ENCODE results near the gene PSMB8.
"Not testable (repeated sequence)": the region's sequence is repeated elsewhere in the genome, so short reads cannot be mapped to it uniquely, and the experiment has no call there.

The PSMB8 gene

GRCh38 chr6:32843979-32844838 lies at the start of gene PSMB8:
TSS of gene PSMB8 (minus strand) at chr6:32844047. CDS start at chr6:32843996, 51 bp downstream.
- no peak for TF ChIP-seq GATA1 (IDR thresholded peaks at IDR 0.05; ENCODE audit: low read depth, low read length)
- peak; percentile 79 for TF ChIP-seq POLR2A (IDR thresholded peaks at IDR 0.05; ENCODE audit: low read length)
- peak; percentile 92 to 96 for DNase-seq

GRCh38 chr6:32890831-32891230 lies 47.0 kb upstream of the PSMB8 start:
- TF ChIP-seq GATA1 (IDR thresholded peaks at IDR 0.05; ENCODE audit: low read depth, low read length): no peak
- no peak for TF ChIP-seq POLR2A (IDR thresholded peaks at IDR 0.05; ENCODE audit: low read length)
- DNase-seq: no peak

GRCh38 chr6:32889533-32889932 lies 45.7 kb upstream of the PSMB8 start:
- DNase-seq: no peak
- no peak for TF ChIP-seq GATA1 (IDR thresholded peaks at IDR 0.05; ENCODE audit: low read depth, low read length)
- TF ChIP-seq POLR2A (IDR thresholded peaks at IDR 0.05; ENCODE audit: low read length): no peak

GRCh38 chr6:32888576-32888975 lies 44.7 kb upstream of the PSMB8 start:
- TF ChIP-seq GATA1 (IDR thresholded peaks at IDR 0.05; ENCODE audit: low read depth, low read length) (no peak), POLR2A (IDR thresholded peaks at IDR 0.05; ENCODE audit: low read length) (no peak)
- no peak for DNase-seq

- no peak for DNase-seq
- TF ChIP-seq POLR2A (IDR thresholded peaks at IDR 0.05; ENCODE audit: low read length): no peak
- TF ChIP-seq GATA1 (IDR thresholded peaks at IDR 0.05; ENCODE audit: low read depth, low read length): no peak
These were observed 43.8 kb upstream of the PSMB8 start for GRCh38 chr6:32887616-32888015.

- DNase-seq: no peak
- TF ChIP-seq GATA1 (IDR thresholded peaks at IDR 0.05; ENCODE audit: low read depth, low read length) (no peak), POLR2A (IDR thresholded peaks at IDR 0.05; ENCODE audit: low read length) (no peak)
These were observed 43.0 kb upstream of the PSMB8 start for GRCh38 chr6:32886681-32887383.

GRCh38 chr6:32885698-32886286 lies 41.9 kb upstream of the PSMB8 start:
- peak; percentile 78 to 86 for DNase-seq
- TF ChIP-seq POLR2A (IDR thresholded peaks at IDR 0.05; ENCODE audit: low read length): no peak
- no peak for TF ChIP-seq GATA1 (IDR thresholded peaks at IDR 0.05; ENCODE audit: low read depth, low read length)

GRCh38 chr6:32883789-32884188 lies 39.9 kb upstream of the PSMB8 start:
- TF ChIP-seq GATA1 (IDR thresholded peaks at IDR 0.05; ENCODE audit: low read depth, low read length) (no peak), POLR2A (IDR thresholded peaks at IDR 0.05; ENCODE audit: low read length) (no peak)
- DNase-seq: no peak

GRCh38 chr6:32882879-32883250 lies 39.0 kb upstream of the PSMB8 start:
- TF ChIP-seq POLR2A (IDR thresholded peaks at IDR 0.05; ENCODE audit: low read length) (no peak), GATA1 (IDR thresholded peaks at IDR 0.05; ENCODE audit: low read depth, low read length) (no peak)
- DNase-seq: no peak

GRCh38 chr6:32880962-32881361 lies 37.1 kb upstream of the PSMB8 start:
- DNase-seq: not testable (repeated sequence)

GRCh38 chr6:32879691-32880090 lies 35.8 kb upstream of the PSMB8 start:
- no peak for TF ChIP-seq GATA1 (IDR thresholded peaks at IDR 0.05; ENCODE audit: low read depth, low read length)
- no peak for DNase-seq

- no peak for DNase-seq
- no peak for TF ChIP-seq POLR2A (IDR thresholded peaks at IDR 0.05; ENCODE audit: low read length)
- no peak for TF ChIP-seq GATA1 (IDR thresholded peaks at IDR 0.05; ENCODE audit: low read depth, low read length)
These were observed 32.8 kb upstream of the PSMB8 start for GRCh38 chr6:32876603-32877002.

- DNase-seq: not testable (repeated sequence)
These were observed 30.1 kb upstream of the PSMB8 start for GRCh38 chr6:32873947-32874346.

- TF ChIP-seq POLR2A (IDR thresholded peaks at IDR 0.05; ENCODE audit: low read length) (no peak), GATA1 (IDR thresholded peaks at IDR 0.05; ENCODE audit: low read depth, low read length) (no peak)
- peak; percentile 79 to 91 for DNase-seq
These were observed 24.5 kb upstream of the PSMB8 start for GRCh38 chr6:32868257-32868788.

Data from erythroblast (primary cell).